Stimulated activated CD4-positive, alpha-beta T cell treated with anti-CD3 and anti-CD28 coated beads, Interleukin-1b, Interleukin-23, amount 100 ng/mL, for 4 hours (primary cell): Measurements from ENCODE around the gene GREB1.

ENCODE experiments used
- DNase-seq, 2 donors: peaks; one replicate each; pipeline ENCODE4 v3.0.0-alpha.2; 2020; ENCODE audit warnings: low read depth in 2 of 2

Gene GREB1

DNA sequence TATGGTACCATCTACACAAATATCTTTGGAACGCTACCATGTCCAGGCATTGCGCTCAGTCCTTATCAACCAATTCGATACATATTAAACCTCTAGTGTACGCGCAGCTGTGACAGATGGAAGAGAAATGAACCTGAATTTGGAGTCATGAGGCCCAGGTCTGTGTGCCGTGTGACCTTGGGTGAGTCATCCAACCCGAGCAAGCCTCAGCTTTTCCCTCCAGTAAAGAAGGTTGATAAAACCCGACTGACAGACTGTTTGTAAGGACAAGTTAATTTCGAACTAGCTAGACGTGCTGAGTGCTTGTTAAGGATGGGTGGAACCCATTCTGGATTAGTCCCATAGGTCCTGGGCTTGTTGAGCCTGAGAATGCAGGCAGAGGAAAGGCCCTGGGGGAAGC, 28.2 kb downstream of the GREB1 start:
- DNase-seq, result no peak

GRCh38 chr2:11562476-11562875, 28.6 kb downstream of the GREB1 start:
- no peak for DNase-seq

DNA sequence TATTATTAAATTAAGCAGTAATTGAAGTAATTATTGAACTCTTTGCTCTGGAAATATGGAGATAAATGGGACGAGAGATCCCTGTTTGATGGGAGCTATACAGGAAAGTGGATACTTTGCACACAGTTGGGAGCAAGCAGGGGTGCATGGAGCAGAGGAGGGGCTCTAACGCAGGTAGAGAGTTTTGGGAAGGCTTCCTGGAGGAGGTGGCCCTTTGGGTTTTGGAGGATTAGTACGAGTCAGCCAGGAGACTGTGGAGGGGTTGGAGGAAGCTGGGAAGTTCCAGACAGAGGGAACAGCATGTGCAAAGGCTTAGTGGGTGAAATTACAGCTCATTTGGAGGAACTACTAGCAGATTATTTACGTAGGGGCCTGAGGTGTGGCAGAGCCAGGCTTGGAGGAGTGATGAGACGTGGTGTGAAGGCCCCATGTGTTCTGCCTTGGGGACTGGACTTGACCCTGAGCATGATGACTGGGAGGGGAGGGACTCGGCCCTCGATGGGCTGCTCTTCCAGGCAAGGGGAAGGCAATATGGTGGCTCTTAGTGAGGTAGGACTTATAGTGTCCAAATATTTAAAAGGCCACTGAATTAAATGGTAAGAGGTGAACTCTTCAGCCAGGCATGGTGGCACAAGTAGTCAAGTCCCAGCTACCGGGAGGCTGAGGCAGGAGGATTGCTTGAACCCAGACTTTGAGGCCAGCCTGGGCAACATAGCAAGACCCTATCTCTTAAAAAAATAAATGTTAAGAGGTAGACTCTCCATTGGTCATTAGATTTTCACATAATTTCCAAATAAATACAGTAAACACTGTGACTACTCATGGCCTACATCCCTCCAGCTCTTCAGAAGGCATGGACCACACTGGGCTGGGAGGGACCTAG, 30.2 kb downstream of the GREB1 start:
- DNase-seq, result no peak

- no peak for DNase-seq
Measured at GRCh38 chr2:11564816-11565567, 31.1 kb downstream of the GREB1 start.

- DNase-seq, result no peak
Measured at GRCh38 chr2:11566383-11566782, 32.5 kb downstream of the GREB1 start.

DNA sequence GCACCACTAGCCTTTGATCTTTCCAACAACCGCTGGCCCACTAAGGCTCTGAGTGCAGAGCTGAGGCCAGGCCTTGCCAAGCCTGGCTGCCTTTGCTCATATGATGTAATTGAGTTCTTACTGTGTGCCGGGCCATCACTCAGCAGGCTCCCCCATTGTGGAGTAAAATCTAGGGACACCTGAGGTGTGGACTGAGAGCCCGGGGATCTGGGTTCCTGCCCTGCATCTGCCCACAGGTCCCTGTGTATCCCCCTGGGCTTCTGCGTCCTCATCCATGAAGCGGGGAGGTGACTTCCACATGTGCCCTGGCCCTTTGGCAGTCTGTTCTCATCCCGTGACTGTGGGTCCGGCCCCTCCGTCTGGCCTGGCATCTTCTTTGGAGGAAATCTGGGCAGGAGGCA, 33.8 kb downstream of the GREB1 start:
- no peak for DNase-seq

- DNase-seq, result no peak
Measured at GRCh38 chr2:11568436-11568835, 34.6 kb downstream of the GREB1 start.

DNA sequence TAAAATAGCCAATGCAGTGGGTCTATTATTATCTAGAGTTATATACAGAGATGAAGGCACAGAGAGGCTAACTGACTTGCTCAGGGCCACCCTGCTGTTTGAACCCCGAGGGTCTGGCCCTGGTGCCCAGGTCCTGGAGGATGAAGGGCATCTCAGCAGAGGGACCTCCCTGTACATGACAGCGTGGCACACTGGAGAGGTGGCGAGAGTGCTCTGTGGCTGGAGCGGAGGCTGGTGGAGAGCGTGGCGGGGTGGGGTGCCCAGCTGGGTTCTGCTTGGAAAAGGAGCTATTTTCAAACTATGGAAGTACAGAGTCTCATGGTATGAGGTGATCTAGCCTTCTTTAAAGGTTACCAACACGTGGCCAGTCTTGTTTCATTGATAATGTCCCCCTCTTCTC, 35.8 kb downstream of the GREB1 start:
- no peak for DNase-seq

GRCh38 chr2:11571170-11571569, 37.3 kb downstream of the GREB1 start:
- no peak for DNase-seq

- DNase-seq, result no peak
Measured at GRCh38 chr2:11572996-11573395, 39.2 kb downstream of the GREB1 start.

GRCh38 chr2:11573418-11574175, 39.8 kb downstream of the GREB1 start:
- no peak for DNase-seq

DNA sequence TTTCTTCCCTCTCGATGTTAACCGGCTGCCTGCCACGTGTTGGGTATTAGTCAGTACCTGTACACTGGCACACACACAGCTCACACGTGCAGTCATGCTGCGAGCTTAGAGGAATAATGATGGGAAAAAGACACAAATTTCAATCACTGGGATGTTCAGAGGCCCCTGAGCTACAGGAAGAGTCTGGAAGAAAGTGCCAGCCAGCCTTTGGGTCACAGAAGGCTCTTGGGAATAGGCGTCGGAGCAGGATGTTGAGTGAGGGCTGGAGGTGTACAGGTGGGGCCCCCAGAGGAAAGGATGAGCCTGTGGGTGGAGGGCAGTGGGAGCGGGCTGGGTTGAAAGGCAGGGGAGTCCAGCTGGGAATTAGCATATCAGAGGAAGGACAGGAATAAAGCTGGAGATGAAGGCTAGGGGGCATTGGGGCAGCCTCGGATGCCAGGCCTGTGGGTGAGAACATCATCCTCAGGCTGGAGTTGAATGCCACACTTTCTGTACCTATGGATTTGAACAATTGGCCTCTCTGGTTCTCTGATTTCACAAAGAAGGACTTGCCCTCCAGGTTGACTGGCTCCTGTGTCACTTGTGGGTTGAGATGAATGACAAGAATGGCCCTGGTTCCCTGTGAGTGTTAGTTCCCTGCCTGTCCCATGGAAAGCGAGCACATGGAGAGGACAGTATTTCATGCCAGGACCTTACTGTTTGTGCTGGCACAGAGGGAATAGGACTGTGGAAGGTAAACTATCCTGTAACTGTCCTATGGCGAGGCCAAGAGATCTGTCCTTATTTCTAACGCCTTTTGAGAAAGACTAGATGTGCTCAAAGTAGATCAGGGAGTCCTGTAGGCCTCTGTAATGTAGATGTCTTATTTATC, 40.6 kb downstream of the GREB1 start:
- DNase-seq, result no peak

- no peak for DNase-seq
Measured at GRCh38 chr2:11576398-11576797, 42.6 kb downstream of the GREB1 start.

DNA sequence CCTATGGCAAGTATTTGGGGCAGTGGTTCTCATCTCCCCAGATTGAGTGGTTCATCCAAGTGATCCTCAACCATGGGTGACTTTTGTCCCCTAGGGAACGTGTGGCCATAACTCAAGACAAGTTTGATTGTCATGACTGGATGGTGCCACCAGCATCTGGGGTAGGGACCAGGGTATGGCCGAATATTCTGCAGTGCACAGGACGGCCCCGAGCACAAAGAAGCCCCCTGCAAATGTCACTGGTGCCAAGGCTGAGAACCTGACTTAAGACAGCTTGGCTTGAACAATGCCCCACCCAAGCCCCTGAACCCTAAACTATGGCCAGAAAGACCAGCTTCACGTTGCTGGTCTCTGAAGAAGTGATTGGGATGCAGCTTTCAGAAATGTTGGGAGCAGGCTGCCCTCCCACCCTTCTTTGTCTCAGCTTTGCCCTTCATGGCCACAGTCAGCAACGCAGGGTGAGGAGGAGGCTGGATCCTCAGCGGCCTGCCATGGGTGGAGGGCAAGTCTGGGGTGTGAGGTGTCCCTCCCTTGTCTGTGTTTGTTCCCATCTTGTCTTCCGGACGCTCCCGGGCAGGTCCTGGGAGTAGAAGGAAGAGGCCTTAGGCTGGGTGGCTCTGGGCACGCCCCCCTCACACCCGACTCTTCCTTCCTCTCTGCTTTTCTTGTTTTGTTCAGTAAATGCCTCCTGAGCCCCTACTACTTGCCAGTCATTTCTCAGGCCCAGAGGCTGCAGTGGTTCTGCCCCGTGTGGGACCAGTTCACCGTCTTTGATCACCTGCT, 43.4 kb downstream of the GREB1 start:
- no peak for DNase-seq

DNA sequence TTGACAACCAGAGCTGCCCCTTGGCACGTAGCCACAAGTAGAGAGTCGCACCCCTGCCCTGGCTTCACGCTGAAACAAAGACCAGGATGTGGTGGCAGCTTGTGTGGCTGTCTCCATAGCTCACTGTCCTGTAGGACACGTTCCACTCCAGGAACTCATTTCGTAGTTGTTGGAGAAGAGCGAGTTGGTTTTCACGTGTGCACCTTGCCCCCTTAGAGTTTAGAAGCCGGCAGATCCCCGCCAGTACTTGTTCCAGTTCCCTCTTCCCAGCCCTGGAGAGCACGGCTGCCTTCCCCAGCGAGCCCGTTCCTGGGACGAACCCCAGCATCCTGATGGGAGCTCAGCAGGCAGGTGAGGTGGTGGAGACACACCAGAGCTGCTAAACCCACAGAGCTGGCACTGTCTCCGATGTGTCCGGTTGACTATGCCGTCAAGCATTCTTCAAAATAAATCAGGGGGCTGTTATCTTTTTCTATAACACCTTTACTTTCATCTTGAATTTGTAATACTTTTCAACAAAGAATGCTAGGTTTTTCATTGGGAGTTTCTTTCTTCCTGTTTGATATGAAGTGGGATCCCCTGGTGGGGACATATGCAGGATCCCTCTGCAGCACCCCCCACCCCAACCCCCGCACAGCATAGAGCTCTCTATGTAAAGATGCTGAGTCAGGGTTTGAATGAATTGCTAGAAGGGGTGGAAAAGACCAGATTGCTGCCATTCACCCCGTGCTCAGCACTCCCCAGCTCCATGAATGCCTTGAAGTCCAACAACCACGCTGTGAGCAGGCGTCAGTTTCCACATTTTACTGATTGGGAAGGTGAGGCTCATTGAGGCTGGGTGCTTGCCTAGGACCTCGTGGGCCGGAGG, 44.5 kb downstream of the GREB1 start:
- no peak for DNase-seq

- no peak for DNase-seq
Measured at GRCh38 chr2:11578986-11579774, 45.3 kb downstream of the GREB1 start.

GRCh38 chr2:11579867-11580659, 46.2 kb downstream of the GREB1 start:
- DNase-seq, result no peak

GRCh38 chr2:11580697-11581096, 46.9 kb downstream of the GREB1 start:
- no peak for DNase-seq
